A673 (cell line): Measurements from ENCODE around the gene MXD3.

Source experiments
- CTCF ChIP-seq: fragments of 300-800, 200-600 bp; sonication (generic); conservative IDR thresholded peaks from 2 replicates; pipeline ENCODE4 v1.5.1; 2017; ENCODE audit warnings: low read depth, mild to moderate bottlenecking, antibody characterized with exemption, low read length, moderate library complexity, mixed read lengths
- EZH2 ChIP-seq: fragments of 200-600 bp; sonication (generic); IDR thresholded peaks from 2 replicates; pipeline ENCODE4 v1.6.1; 2017; ENCODE audit warnings: borderline replicate concordance, low read depth, mild to moderate bottlenecking, mixed read lengths, antibody characterized with exemption, low read length; ENCODE audit not compliant: poor library complexity, severe bottlenecking

GRCh38 chr5:177316005-177316404, 4.3 kb upstream of the MXD3 start:
- TF ChIP-seq CTCF = no peak
- TF ChIP-seq EZH2 = no peak
